Activated CD8-positive, alpha-beta memory T cell treated with anti-CD3 and anti-CD28 coated beads, Interleukin-2, amount 50 U/mL, for 1 hour (primary cell): ENCODE data around the gene ANXA2.
"Not testable (repeated sequence)": the region's sequence is repeated elsewhere in the genome, so short reads cannot be mapped to it uniquely, and the experiment has no call there.

Experiments used
- DNase-seq: peaks from one replicate; pipeline ENCODE4 v3.0.0-alpha.2; 2020; ENCODE audit errors: extremely low read depth

Gene ANXA2

DNA sequence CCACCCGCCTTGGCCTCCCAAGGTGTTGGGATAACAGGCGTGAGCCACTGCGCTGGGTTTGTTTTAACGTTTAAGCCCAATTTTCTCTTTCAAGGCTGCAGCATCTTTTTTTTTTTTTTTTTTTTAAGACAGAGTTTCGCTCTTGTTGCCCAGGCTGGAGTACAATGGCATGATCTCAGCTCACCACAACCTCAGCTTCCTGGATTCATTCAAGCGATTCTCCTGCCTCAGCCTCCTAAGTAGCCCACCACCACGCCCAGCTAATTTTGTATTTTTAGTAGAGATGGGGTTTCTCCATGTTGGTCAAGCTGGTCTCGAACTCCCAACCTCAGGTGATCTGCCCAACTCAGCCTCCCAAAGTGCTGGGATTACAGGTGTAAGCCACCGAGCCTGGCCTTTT, 12.6 kb upstream of the ANXA2 start:
- not testable (repeated sequence) for DNase-seq

DNA sequence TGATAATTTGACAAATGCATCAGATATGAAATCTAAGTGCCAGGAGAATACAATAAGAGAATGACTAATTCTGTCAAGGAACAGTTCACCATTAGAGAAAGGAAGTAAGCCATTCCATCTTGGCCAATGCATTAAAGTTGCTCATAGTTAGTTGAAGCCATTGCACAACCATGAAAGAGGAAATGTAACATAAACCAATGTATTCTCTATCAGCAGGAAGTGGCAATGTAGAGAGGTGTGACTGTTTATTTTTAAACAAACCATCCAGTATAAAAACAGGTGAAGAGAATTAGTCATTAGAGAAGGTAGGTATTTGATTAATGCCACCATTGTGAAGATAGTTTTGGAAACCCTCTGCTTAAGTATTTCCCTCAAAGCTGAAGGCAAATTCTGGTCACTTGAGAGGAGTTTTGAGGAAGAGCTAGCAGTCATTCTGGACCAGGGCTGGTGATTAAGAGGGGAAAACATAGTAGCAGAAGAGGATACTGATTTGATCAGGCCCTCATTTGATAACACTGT, 10.7 kb upstream of the ANXA2 start:
- no peak for DNase-seq

DNA sequence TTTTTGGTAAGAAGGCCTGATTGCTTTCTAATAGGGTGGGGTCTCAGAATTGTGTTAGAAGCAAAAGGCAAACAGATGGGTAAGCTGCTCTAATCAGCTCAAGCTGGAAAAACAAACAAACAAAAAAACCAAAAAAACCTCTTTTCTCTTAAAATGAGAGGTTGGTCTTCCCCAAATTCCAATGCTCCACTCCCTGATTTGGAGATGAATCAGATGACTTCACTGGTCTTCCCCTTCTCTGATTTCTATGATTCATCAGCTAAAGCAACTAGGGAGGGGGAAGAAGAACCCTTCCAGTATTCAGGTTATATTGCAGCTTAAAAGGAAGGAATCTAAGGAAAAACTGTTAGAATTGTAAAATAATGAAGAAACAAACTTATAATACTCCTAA, 9.6 kb upstream of the ANXA2 start:
- DNase-seq = no peak

DNA sequence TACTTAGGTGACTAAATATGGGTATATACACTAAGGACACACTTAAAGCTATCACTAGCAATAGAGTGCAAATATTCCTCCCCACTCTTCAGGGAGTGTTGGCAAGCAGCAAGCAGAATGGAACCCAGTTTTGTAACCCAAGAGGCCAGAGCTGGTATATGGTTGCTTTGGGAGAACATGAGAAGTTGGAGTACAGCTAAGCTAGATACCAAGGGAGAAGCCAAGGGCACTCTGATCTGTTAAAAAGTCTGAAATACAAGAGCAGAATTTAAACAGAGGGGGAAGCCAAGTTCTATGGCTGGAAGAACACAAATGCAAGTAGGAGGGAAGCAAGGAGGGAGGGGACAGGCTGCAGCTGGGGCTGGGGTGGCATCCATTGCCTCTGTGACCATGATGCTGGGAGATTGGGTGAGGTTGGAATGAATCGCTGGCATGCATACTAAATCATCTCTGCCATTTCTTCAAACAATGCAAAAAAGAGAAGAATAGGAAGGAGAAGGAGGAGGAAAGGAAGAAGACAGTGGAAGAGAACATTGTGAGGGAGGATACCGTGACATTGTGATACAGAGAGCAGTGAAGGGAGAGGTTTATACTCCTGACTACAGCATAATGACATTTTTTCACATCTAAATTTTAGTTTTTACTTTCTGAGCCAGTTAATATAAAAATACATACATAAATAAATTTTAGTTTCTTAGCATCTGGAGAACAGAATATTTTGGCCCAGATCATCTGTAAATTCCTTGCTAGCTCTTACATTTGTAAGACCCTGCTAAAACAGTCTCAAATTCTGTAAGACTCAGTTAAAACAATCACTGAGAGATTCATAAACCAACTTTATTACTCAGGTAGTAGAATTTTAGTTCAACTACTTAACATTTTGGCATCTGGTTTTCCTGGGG, 9.0 kb upstream of the ANXA2 start:
- no peak for DNase-seq

DNA sequence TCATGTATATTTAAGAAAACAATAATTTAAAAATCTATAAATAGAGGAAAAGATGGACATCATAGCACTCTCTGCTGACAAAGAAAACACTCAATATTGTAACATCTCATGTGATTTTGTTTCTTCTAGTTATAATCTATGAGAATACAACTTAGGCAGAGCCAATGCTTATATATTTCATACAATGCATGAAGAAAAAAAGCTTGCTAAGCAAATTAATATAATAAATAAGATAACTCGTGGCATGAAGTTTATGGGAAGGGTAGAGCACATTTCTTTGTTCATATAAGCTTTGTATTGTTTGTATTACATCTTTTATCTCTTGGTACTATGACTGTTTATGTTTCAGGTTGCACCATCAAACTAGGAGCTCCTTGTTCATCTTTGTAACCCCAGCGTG, 7.6 kb upstream of the ANXA2 start:
- DNase-seq = no peak

DNA sequence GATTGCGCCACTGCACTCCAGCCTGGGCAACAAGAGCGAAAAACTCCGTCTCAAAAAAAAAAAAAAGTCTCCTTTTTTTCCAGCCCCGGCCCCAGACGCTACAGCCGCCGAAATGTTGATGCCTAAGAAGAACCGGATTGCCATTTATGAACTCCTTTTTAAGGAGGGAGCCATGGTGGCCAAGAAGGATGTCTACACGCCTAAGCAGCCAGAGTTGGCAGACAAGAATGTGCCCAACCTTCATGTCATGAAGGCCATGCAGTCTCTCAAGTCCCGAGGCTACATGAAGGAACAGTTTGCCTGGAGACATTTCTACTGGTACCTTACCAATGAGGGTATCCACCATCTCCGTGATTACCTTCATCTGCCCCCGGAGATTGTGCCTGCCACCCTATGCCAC, 6.6 kb upstream of the ANXA2 start:
- not testable (repeated sequence) for DNase-seq

DNA sequence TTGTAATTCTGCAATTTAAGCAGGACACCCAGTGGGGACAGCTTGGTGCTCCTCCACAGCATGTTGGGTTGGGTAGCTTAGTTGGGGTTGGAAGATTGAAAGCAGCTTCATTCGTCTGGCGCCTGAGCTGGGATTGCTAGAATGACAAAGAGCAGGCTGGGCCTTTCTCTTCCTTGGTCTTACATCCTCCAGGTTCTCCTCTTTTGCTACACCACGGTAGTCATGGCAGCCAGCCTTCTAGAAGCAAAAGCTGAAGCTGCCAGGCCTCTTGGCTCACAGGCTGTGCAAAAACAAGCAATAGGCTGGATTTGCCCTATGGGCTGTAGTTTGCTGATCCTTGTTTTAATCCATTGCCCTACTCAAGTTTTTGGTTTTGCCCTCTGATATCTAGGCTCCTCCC, 3.2 kb upstream of the ANXA2 start:
- DNase-seq = no peak

DNA sequence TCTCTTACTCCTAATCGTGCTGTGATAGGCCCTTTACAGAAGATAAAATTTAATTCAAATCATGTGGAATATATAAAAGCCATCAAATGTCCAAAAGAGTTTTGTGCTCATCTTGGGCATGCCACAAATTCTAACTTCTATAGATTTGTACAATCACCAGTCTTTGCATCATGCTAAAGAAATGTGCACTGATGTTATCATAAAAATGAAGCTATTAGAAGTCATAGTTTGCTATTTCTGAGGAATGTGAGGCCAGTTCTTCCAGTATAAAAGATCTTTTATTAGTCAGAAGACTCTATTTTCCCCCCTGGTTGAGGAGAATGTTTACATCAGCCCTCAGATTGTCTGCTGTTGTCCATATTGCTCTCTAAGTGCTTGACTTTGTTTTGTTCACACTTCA, 2.1 kb upstream of the ANXA2 start:
- DNase-seq = no peak

DNA sequence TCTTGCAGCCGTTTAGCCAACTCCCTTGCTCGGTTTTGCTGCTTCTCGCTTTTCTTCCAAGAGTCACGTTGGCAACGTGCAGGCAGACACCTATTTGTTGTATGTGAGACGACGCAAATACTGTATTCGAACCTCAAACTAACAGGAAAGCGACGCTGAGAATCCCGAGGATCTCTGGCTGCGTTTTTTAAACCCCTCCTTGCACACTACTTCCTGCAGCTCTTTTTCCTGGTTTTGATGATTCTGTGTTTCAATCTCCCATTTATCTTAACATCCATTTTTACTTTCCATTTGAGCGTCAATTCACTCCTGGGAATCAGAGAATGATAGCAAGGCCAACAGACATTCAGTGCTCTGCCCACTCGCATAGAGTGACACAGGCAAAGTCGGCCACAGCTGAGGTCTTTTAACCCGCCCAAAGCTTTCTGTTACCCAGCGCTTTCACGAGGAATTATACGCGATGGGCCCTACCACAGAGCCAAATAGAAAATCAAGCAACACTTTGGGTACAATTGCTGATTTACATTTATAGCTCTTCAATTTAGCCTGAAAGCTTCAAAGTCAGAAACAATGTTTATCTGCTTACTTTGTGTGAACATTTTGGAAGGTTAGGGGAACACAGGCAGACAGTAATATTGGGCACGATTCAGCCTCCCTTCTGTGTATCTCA, 1.6 kb upstream of the ANXA2 start:
- DNase-seq = no peak

DNA sequence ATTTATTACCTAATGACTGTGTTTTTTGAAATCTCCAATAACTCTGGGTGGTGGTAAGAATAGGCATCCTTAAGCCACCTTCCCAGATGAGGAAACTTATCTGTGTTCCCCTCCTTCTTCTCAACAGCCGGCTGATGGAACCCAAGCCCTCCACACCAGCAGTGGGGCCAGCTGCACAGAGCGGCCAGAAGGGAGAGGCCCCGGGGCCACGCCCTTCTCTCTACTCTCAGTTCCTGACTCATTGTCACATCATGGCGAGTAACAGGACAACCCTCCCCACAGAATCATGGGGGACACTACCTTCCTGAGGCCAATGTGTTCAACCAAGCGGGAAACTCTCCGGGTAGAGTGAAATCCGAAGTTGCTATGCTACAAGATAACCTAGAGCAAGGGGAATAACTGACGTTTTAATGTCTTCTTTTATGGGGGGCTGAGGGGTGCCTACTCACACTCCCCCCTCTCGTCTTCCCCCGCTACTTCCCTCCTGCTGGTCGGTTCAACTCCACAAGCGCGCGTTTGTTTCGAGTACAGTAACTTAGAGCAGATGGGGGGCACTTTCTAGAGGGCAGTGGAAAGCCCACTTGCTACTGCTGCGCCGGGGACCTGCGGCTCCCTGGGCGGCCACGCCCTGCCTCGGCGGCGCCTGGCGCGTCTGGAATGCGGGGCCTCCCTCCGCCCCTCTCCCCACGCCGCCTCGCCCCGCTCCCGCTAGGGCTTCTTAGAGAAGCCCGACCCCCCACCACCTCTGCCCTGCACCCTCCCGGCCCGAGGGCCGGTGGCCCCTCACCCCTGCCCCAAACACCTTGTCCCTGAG, 621 bp downstream of the ANXA2 start:
- no peak for DNase-seq

DNA sequence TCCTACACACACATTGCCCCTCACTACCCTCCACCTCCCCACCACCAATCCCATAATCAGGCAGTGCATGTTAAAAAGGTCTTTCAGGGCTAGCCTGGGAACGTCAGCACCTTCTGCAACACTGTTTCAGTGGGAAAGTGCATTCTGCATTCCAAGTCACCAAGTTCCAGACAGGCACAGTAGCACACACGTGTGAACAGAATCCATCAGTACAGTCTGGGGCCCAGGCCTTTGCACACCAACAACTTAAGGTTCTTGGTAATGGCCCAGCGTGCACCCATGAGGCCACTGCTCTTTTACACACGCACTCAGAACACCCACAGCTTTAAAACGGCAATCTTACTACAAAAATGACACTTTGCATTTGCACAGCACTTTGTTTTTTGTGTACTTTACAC, 1.2 kb downstream of the ANXA2 start:
- no peak for DNase-seq

DNA sequence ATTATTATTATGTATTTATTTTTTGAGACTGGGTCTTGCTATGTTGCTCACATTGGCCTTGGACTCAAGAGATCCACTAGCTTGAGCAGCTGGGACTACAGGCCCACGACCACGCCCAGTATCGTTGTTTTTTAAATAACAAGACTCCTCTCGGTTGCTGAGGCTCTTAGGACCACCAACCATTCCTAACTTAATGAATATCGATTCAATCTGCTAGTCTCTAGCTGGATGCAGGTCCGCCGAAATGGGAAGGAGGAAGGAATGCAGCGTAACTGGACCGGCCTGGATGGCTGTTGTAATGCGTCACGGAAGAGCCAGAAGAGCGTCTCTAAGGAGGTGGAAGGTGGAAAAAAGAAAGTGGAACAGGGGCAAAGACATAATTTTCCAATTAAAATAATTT, 1.7 kb downstream of the ANXA2 start:
- no peak for DNase-seq

DNA sequence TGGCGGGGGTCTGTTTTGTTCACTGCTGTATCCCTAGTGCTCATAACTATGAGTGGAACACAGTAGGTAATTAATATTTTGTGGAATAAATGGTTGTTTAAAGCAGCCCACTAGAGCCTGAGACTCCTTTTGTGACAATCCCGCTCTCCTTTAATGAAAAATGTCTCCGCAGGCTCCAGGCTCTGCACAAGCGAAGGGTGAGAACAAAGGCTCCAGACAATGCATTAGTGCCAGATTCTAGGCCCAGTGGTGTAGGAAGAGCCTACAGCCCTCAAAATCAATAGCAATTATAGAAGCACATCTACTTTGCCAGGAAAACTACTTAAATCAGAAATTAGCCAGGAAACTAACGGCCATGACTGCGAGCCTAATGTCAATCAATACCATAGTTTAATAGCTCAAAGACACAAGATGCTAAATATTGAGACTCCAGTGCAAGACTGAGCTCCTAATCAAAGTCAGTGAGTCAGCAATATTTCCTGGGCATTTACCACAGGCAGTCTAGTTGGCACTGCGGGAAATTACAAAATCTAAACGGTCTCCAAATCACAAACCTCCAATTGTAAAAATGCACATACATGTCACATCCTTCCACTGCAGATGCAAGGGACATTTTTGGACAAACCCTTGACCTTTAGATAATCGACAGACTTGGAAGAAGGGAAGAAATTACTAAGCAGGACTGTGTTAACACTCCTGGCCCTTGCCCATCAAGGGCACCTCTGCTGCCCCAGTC, 2.3 kb downstream of the ANXA2 start:
- DNase-seq = no peak

DNA sequence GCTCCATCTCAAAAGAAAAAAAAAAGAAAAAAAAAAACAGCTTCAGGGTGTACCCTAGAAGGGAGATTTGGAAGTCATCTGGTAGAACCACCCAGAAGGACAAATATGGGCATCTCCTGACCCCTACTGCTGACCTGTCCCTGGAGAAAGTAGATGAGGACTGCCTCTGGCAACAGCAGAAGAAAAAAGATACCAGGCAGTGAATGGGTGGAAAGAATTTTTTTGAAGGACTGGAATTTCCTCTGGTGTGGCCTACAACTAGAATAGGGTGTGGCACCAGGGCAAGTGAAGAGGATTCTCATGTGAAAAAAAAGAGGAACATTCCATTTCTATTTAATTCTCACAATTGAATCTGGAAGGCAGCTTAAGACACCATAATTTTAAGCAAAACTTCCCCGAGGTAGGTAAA, 3.1 kb downstream of the ANXA2 start:
- no peak for DNase-seq

DNA sequence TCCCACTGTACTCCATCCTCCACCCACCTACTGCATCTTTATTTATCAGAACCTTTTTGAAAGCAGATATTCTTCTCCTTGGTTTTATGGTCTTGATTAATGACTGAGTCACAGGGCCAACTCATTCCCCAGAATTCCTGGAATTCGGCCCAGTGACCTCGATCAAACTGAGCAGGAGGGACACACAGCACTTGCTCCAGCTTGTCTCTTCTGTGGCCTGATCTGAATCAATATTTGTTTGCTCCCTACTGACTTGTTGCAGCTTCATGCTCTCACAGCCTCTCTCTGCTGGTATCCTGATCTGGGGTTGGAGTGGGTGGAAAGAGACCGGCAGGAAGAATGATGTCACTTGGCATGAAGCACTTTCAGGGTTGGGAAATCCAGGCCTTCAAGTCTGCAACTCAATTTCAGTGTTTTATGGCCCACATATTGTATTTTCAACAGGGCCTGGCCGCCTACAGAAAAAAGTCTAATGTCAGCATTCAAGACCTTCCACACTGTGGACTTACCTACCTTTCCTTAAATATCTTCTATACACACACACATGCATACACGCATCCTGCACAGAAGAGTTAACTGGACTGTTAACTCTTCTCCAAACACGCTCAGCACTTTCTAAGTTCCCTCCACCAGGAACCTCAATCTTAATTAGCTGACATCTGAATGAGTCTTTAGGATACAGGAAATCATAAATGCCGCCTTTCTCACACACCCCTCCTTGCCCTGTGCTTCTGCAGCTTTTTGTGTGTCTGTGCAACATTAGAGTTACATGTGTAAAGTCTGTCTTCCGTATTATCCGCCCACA, 4.6 kb downstream of the ANXA2 start:
- no peak for DNase-seq

DNA sequence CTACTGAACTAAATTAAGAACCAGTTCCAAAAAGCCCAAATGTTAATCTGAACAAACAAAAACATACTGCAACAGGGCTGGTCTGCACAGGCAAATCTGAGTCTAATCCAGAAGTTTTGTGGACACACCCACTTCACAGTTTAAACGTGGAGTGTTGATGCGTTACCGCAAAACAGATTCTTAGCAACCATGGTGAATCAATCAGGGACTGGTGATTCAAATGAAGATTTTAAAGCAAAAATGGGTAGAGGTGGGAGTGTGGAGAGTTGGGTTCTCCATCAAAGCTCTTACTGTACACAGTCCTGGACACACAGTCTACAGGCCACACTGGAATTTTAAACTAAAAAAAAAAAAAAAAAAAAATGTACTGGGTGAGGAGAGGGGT, 5.2 kb downstream of the ANXA2 start:
- no peak for DNase-seq

DNA sequence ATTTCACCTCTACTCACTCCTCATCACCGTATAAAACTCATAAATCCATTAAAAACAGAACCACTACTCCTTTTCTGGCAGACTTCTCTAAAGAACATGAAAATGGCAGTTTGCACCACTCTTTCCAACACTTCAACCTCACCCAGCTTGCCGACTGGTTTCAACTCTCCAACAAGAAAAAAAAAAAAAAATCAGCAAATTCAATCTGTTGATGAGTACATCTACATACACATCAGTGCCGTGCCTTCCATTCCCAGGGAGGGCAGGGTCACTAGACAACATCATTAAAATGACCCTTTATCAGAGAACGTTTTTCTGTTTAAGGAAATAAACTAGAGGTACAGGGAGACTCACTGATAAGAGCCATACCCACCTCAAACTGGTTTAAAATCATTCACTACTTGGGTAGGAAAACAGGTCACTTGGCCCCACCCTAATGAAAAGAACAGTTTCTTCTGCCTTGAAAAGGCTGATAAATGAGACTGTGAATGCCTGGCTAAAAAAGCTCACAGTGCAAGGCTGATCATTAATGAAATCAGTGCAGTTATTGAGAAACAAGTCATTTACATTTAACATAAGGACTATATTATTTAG, 6.0 kb downstream of the ANXA2 start:
- DNase-seq = no peak

DNA sequence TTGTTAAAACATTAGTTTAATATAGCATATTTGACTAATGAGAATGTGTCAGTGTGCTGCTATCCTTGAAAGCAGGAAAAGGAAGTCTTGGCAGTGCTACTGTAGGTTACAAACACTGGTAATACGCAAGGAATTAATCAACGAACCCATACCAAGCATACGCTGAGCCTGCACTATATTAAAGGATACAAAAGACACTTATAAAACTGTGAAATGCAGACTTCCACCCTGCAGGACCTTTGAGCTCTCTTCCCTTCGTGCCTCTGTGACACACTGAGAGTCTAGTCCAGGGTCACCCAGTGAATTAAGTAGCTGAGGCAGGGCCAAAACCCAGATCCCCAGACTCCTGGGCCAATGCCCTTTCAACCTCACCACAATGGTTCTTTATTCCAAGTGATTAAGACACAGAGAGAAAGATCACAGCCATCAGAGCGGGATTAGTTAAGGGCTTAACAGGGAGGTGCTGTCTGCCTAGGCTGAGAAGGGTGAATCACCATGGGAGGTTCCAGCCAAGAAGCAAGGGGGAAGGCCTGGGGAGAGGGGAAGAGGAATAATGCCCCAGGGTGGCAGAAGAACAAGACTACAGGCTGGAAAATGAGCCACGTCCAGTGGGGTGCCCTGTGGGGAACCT, 6.8 kb downstream of the ANXA2 start:
- DNase-seq = no peak

DNA sequence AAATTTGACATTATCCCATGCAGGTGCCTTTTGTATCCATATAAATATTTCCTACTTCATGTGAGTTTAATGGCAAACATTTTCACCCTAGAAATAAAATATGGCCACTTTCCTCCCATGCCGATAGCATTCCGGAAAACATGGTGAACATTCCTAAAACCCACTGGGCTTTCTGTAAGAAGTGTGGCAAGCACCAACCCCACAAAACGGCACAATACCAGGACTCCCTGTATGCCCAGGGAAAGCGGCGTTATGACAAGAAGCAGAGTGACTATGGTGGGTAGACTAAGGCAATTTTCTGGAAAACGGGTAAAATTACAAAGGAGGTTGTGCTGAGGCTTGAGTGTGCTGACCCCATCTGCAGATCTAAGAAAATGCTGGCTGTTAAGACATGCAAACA, 7.6 kb downstream of the ANXA2 start:
- DNase-seq = no peak
